OCI-LY1 (cell line): ENCODE results near the gene TNS1.

Experiments used
- EZH2 ChIP-seq: fragments of 200-600 bp; sonication (generic), shearing (Covaris generic); IDR thresholded peaks from 2 replicates; pipeline ENCODE4 v1.8.0; 2017; ENCODE audit warnings: borderline replicate concordance, mixed run types, mild to moderate bottlenecking, antibody characterized with exemption, low read length, moderate library complexity, mixed read lengths
- TF ChIP-seq, protein P1 (sequence below): fragments of 200-600 bp; sonication (generic), shearing (Covaris generic); IDR thresholded peaks from 2 replicates; pipeline ENCODE4 v1.5.1; 2017; ENCODE audit warnings: mild to moderate bottlenecking, antibody characterized with exemption, low read length, moderate library complexity, mixed read lengths

- TF ChIP-seq, protein P1, sequence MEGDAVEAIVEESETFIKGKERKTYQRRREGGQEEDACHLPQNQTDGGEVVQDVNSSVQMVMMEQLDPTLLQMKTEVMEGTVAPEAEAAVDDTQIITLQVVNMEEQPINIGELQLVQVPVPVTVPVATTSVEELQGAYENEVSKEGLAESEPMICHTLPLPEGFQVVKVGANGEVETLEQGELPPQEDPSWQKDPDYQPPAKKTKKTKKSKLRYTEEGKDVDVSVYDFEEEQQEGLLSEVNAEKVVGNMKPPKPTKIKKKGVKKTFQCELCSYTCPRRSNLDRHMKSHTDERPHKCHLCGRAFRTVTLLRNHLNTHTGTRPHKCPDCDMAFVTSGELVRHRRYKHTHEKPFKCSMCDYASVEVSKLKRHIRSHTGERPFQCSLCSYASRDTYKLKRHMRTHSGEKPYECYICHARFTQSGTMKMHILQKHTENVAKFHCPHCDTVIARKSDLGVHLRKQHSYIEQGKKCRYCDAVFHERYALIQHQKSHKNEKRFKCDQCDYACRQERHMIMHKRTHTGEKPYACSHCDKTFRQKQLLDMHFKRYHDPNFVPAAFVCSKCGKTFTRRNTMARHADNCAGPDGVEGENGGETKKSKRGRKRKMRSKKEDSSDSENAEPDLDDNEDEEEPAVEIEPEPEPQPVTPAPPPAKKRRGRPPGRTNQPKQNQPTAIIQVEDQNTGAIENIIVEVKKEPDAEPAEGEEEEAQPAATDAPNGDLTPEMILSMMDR: no peak
- no peak for TF ChIP-seq EZH2
These were observed 25.3 kb upstream of the TNS1 start for GRCh38 chr2:218028189-218028495.
